ENCODE measurements around the gene LSM12.

DNA sequence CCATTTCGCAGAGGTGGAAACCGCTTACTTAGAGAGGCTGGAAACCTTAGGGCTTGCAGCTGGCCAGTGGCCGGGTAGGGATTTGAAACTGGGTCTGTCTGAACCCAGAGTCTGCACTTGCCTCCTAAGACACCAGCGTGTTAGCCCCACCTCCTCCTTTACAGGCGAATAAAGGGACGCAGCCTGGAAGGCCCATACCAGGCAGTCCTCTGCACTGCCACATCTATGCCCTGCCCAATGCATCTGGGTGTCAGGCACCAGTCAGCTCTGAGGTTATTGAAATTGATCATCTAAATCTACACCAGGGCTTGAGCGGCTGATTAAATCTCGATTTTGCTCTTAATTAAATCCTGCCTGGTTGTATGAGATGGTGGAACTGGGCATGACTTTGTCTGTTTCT, 82.0 kb downstream of the LSM12 start:
- TF ChIP-seq CTCF (IDR thresholded peaks at IDR 0.05): no peak
- TF ChIP-seq POLR2A (IDR thresholded peaks at IDR 0.05): no peak
- TF ChIP-seq EP300 (IDR thresholded peaks at IDR 0.05): no peak
- no peak for TF ChIP-seq POLR2AphosphoS5 (IDR thresholded peaks at IDR 0.05)

All from suprapubic skin (tissue), 4 donors.